IPS DF 19.7 (cell line): Measurements from ENCODE around the gene MITF.

ENCODE experiments used
- DNase-seq: peaks from one replicate; pipeline ENCODE4 v3.0.0-alpha.2; 2013; ENCODE audit warnings: low read depth, low spot score

MITF gene

GRCh38 chr3:69838217-69838616, 99.0 kb downstream of the MITF start:
- DNase-seq: no peak

- DNase-seq: no peak
Observed at GRCh38 chr3:69838696-69839515, 99.6 kb downstream of the MITF start.

- DNase-seq: no peak
Observed at GRCh38 chr3:69842351-69842750, 103.1 kb downstream of the MITF start.

GRCh38 chr3:69842789-69843188, 103.5 kb downstream of the MITF start:
- DNase-seq: no peak

- DNase-seq: no peak
Observed at GRCh38 chr3:69844706-69845105, 105.4 kb downstream of the MITF start.

GRCh38 chr3:69847303-69847702, 108.0 kb downstream of the MITF start:
- DNase-seq: no peak

DNA sequence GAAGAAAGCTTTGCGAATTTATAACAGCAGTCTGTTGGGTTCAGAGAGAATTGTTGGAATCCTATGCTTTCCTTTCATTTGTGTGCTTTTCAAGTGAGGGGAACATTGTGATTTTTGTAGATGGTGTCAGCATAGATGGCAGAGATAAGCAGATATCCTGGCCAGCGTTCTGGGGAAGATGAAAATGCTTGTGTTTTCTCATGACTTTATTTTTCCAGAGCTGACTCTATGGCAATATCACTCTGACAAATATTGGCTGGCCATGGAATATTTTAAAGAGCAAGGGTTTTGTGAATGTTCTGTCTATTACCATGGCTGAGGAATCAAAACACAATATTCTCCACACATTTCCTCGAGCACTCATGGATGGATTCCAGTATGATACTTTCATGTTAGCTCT, 108.8 kb downstream of the MITF start:
- no peak for DNase-seq

- DNase-seq: no peak
Observed at GRCh38 chr3:69850849-69851248, 111.6 kb downstream of the MITF start.

DNA sequence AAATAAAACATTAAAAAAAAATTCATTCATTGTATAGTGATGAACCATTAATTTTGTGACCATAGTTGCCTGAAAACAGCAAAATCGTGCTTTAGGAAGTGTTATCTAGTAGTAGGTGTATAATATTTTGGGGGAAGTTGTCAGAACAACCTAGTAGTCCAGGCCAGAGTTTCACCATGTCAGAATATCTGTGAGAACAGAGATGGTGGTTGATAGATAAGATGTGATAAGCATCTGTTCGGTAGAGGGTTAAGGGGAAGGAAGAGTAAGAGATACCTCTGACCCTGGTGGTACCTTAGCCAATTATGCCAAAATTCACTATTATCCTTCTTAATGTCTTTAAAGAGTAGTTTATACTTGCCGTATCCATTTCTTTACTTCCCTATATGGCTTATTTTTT, 113.8 kb downstream of the MITF start:
- DNase-seq: no peak

- DNase-seq: no peak
Observed at GRCh38 chr3:69855436-69856162, 116.3 kb downstream of the MITF start.

- DNase-seq: no peak
Observed at GRCh38 chr3:69856965-69857705, 117.9 kb downstream of the MITF start.

DNA sequence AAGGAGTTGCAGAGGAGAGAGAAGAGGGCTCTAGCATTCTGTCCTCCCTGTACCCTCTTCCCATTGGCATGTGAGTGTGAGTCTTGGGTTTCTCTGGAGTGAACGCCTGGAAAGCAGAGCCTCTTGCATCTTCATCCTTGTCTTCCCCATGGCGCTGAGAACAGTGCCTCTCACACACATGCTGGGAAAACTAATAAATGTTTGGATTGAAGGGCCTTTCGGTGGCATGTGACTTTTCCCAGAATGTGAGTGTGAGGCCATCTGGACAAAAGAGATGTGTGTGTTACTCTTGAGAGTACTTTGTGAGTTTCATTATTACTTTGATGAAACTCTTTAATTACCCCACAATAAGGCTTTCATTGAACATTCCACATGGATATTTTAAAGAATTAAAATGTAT, 122.3 kb downstream of the MITF start:
- no peak for DNase-seq

DNA sequence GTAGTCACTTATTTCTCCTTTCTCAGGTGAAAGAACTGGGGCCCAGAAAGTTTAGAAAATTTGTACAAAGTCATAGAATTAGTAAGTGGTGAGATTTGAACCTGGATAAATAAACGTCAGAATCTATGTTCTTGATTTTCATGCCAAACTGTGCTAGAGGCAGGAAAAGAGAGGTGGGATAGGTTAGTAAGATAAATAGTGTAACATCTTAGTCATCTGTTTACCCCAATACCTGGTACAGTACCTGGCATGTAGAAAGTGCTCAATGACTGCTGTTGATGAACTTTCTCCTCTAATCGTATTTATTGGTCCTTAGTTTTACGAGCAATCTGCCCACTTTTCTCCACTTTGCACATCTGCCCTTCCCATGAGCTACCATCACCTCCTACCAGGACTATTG, 124.9 kb downstream of the MITF start:
- DNase-seq: no peak

- no peak for DNase-seq
Observed at GRCh38 chr3:69864766-69865165, 125.5 kb downstream of the MITF start.

GRCh38 chr3:69865925-69866679, 126.8 kb downstream of the MITF start:
- peak; percentile 12 for DNase-seq

DNA sequence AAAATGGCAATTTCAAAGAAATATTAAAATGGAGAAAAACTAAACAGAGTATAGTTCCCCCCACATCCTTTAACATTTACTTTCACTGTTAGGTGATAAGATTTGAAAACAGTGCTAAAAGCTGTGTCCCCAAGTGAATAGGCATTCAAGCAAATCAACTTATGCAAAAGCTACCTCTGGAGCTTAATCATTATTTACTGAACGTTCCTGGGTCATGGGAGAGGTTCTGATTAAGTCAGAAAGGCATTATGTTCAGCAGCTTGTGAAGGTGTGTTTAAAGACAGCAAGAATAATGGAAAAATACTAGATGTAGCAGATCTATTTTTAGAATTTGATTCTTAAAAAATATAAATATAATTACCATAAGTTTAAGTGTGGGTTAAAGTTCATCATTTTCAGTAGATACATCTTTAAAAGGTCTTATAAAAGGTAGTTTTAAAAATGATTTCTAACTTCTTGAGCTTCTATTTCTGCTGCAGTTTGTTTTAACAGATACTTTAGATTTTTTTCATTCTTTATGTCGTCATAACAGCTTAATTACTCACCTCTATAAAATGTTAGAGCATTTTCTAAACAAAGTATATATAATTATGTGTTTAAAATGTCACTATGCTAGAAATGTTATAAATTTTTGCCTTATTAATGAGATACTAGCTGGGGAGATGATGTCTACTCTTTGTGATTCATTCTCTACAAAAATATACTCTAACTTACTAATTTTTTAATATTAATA, 127.9 kb downstream of the MITF start:
- DNase-seq: no peak

DNA sequence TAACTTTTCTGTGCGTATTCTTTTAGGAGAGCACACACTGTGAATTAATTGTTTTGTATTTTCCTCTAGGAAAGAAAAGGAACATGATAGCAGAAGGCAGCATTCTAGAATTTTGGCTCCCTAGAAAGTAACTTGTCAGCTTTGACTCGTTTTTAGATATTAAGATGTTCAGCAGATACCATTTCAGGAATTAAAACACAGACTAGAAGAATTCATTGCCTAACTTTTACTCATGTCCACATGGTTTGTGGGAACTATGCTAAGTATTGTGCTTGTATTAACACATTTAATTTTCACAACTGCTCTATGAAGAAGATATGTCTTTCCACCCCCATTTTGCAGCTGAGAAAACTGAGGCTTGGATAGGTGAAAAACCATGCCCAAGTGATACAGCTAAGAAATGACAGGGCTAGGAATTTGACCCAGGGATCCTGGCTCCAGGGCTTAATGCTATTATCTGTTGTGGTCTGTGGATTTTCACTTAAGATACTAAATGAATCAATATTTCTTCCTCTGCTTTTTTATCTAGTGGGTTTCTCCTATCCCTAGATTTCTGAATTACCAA, 128.8 kb downstream of the MITF start:
- DNase-seq: no peak

DNA sequence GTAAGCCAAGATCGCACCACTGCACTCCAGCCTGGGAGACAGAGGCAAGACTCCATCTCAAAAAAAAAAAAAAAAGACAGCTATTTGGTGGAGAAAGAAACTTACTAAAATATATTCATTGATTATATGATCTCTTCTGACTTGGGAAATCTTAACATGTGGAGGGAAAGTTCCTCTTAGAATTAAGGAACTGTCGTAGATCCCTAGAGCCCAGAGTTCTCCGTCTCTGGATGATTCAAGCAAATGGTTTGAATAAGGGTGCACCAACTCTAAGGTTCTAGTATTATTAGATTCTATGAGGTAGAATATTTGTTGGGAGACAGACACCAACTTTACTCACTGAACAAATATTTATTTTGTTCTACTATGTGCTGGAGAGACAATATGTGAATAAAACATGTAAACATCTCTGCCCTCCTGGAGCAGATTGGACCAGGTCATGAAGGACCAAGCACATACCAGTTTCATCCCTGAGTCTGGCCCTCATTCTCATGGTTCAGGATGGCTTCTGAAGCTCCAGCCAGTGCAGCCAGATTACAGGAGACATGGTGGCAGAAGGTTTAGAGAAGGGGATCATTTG, 129.7 kb downstream of the MITF start:
- DNase-seq: no peak

DNA sequence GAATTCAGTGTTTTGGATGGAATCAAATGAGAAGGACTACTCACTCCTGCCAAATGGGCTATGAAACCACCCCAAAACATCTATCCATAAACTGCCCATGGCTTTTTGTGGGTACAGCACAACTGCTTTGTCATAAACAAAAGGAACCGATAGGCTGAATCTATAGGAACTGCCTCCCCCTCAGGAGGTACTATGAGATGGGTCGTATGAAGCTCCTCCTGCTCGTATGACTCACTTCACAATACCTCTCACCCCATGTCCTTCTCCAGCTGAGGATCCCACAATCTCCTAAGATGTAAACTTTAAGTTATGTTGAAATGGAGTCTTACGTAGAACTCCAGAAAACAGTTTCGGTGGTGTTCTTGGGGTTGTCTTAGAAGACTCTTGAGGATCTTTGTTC, 130.4 kb downstream of the MITF start:
- DNase-seq: no peak

- no peak for DNase-seq
Observed at GRCh38 chr3:69871251-69871650, 132.0 kb downstream of the MITF start.
